ENCODE measurements around the gene MIPEP.
A peak's percentile ranks its signal among the peaks of the same experiment; 100 is the strongest.

The MIPEP gene

GRCh38 chr13:23810685-23811240, 78.4 kb downstream of the MIPEP start:
- DNase-seq (ENCODE audit: low spot score), result no peak

DNA sequence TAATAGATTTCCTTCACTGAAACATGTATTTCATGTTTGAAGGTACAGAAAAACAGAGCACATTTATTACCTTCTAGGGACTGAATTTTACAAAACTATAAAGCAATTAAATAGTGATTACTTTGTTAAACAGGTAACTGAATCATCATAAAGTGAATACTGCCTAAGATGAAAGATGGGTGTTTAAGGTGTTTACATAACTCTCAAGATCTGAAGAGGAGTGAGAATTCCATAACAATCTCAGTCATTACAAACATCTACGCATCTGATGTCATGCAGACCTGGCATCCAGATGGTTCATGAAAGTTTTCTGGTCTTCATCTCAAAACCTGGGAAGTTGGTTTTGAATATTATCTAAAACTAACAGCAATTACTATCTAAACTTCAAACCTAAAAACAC, 80.4 kb downstream of the MIPEP start:
- no peak for DNase-seq (ENCODE audit: low spot score)

DNA sequence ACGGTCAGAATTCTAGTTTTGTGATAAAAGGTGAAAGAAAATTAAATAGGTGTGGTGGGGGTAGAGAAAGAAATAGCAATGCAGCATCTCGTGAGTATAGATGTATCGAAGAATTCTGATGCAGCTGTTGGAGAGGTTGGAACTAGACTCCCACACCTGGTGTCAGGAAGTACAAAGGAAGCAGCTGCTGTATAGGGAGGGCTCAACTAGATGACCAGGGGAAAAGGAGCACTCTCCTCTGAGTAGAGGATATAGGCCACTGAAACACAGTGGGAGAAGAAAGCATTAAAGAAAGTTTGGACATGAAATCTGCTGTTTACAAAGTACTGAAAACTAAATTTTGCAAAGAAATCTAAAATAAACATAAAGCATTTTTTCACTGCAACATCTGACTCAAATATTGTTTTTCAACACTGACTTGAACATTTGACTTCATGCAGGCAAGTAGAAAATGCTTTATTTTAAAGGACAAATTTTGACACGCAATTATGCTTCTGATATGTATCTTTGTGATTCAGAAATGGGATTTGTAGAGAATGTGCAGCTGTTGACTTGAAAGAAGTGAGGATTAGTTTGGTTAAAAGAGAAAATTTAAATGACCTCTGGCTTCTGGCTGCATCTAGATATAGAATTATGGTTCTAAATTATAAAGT, 82.2 kb downstream of the MIPEP start:
- DNase-seq (ENCODE audit: low spot score), result no peak

- no peak for DNase-seq (ENCODE audit: low spot score)
Measured at GRCh38 chr13:23805821-23806220, 83.4 kb downstream of the MIPEP start.

GRCh38 chr13:23805122-23805521, 84.1 kb downstream of the MIPEP start:
- DNase-seq (ENCODE audit: low spot score), result no peak

GRCh38 chr13:23804166-23804565, 85.0 kb downstream of the MIPEP start:
- DNase-seq (ENCODE audit: low spot score), result no peak

GRCh38 chr13:23801141-23801540, 88.1 kb downstream of the MIPEP start:
- no peak for DNase-seq (ENCODE audit: low spot score)

DNA sequence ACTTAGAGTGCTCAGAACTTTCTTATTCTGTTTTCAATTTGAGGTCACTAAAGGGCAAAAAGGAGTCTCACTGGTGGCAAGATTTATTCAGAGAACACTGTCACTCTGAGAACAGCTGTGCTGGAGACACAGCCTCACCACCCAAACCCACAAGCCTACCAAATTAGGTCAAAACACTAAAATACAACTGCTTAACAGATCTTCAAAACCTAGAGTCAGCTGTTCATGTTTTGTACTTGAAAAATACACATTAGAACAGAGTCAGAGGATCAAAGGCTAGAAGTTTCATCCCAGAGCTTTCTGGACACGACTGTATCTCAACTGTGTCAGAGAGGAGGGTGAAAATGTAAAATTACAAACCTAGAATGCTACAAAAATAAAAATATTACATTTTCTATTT, 89.3 kb downstream of the MIPEP start:
- DNase-seq (ENCODE audit: low spot score), result peak; percentile 22

GRCh38 chr13:23797276-23797903, 91.8 kb downstream of the MIPEP start:
- DNase-seq (ENCODE audit: low spot score), result no peak

- DNase-seq (ENCODE audit: low spot score), result no peak
Measured at GRCh38 chr13:23796551-23796950, 92.6 kb downstream of the MIPEP start.

DNA sequence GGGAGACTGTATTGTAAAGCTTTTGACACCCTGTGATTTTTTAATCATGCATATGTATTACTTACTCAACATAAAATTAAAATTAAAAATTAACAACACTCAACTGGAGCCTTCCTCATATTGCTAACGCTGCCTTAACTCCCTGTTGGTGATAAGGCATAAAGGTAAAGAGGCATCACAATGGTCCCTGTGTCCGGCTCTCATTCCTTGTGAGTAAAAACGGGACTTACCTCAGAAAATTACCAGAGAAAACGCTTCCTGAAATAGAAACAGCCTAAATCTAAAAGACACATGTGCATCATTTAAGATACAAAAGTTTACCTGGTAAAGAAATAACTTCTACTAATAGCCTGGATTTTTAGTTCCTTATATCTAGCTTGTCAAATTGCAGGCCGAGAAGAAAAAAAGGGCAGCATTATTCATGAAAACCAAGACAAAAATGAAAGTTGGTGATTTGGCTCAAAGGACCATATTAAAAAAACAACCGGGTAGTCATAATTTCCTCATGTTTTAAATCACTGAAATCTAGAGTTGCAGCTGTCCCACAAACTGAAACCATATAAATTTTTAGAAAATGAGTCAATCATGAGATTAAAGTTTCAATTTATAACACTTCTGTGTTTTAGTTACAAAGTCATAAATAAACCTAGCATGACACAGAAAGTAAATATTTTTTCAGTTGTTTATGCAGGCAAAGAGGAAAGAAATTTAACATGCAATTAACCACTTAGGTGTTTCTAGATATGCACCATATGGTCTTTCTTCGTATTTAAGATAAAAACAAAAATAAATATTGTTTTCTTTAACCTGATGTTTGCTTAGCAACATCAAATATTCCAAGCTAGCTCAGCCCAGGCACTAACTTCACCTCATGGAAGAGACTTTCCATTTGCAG, 94.7 kb downstream of the MIPEP start:
- DNase-seq (ENCODE audit: low spot score), result peak; percentile 25

- no peak for DNase-seq (ENCODE audit: low spot score)
Measured at GRCh38 chr13:23793711-23794110, 95.5 kb downstream of the MIPEP start.

GRCh38 chr13:23792680-23793079, 96.5 kb downstream of the MIPEP start:
- DNase-seq (ENCODE audit: low spot score), result no peak

GRCh38 chr13:23790577-23791170, 98.5 kb downstream of the MIPEP start:
- peak; percentile 84 for DNase-seq (ENCODE audit: low spot score)

DNA sequence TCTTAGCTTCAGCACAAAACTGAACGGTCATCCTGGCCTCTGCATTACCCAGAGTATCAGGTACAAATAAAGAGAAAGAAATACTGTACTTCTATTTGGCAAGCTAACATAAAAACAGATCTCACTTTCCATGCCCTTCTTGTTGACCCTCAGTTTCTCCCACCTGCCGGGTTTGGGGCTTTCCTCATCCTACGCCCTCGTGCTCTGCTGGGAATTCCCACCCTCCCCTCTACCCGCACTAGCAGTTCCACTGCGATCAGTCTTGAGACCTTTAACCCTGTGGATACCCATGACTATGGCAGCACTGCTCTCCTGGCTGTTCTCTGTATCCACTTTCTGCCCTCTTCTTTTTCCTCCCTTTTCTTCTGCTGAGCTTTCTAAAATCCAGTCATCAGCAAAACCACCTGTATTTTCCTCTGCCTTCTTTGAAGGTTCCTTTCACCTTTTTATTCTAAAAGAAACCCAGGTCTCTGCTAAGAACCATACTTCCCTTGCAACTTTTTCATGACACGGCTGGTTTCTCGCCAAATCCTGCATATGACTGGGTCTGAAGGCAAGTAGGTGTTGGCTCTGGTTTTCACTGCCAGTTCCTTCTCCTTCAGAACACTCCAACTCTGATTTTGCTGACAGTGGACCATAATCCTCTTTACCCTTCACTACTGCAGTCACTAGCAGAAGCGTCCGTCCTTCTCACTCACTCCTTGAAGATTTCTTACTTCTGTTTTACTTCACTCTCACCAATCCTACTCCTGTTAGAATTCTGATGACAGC, 99.4 kb downstream of the MIPEP start:
- no peak for DNase-seq (ENCODE audit: low spot score)

GRCh38 chr13:23788459-23788858, 100.7 kb downstream of the MIPEP start:
- no peak for DNase-seq (ENCODE audit: low spot score)

GRCh38 chr13:23787464-23787863, 101.7 kb downstream of the MIPEP start:
- no peak for DNase-seq (ENCODE audit: low spot score)

DNA sequence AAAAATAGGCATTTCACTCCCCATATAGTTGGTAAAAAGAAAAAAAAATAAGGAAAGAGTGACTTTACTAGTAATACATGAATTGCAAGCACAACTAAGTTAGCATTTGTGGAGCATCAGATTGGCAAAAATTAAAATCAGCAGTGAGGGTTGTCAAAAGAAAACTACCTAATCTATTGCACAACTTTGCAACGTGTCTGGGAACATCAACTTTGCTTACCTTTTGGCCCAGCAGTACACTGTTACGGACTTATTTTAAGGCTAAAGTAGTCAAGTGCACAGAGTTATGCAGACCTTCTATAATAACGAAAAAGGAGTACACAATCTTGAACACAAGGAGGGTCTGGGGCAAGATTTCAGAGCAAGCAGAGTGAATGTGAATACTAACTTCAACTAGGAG, 102.6 kb downstream of the MIPEP start:
- no peak for DNase-seq (ENCODE audit: low spot score)

DNA sequence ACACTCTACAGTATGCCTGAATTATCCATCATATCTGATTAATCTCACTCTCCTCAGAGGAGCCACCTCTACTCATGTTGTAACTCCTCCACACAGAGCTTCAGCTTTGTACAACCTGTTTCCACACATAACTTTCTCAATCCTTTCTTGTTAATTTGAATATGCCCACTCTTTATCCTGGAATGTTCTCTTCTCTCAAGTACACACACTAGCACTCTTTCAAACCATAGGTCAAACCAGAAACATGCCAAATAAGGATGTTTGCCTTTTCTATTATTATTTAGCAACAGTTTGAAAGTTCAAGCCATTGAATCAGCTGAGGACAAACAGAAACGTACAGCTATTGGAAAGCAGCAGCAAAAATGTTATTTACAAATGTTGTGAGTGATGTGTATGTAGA, 110.3 kb downstream of the MIPEP start:
- peak; percentile 29 for DNase-seq (ENCODE audit: low spot score)

DNA sequence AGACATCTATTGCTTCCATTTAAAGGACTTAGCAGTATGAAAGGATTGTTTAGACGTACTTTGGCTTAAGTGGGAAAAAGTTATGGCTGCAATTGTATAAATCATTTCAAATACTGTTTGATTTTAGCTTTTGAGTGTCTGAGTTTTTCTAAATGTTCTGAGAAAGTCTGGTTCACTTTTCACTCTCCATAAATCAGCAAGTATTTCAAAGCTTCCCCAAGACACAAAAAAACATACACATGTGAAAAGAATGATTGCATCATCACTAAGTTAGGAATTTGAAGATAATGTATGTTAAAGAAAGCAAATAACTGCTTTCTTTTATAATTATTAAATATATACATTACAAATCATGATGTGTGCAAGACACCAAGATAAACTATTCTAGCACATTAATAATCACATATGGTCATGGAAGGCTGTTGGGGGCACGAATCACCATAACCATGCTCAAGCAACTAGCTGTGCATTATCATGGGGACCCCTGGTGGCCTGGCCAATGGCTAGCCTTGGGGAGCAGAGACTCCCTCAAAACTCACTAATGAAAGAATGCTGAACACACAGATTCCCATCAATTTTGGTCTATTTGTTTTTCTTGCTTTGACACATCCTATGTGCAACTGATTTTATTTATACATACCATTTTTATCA, 111.1 kb downstream of the MIPEP start:
- DNase-seq (ENCODE audit: low spot score), result no peak

DNA sequence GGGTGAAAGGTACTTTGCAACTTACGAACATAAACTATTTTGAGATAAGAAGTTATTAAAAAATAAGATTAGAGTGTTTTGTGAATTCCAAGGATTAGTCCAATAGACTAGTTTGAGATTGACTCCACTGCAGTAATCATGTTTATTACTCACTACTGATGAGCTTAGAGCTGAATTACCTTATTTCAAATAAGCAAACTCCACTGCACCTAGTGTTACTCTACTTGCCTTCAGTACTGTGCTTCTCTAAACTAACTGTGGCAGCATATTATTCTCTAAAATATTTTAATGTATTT, 111.7 kb downstream of the MIPEP start:
- no peak for DNase-seq (ENCODE audit: low spot score)
